KMS-11 (cell line): ENCODE data around the gene MYF6.

Experiments
- H2AFZ ChIP-seq: fragments of 200-600 bp; sonication (generic); 2 replicates; pipeline ENCODE4 v1.6.1; 2016; ENCODE audit warnings: antibody characterized with exemption, mixed run types, low read depth
- H3K27ac ChIP-seq: fragments of 200-600 bp; sonication (generic); 2 replicates; pipeline ENCODE4 v1.6.1; 2016; ENCODE audit warnings: mild to moderate bottlenecking, mixed run types
- H3K27me3 ChIP-seq: fragments of 200-600 bp; sonication (generic); 2 replicates; pipeline ENCODE4 v1.6.1; 2017; ENCODE audit warnings: mild to moderate bottlenecking, low read depth, mixed run types, moderate library complexity; ENCODE audit not compliant: insufficient read depth
- H3K36me3 ChIP-seq: fragments of 200-600 bp; sonication (generic); 2 replicates; pipeline ENCODE4 v1.6.1; 2017; ENCODE audit warnings: mild to moderate bottlenecking, mixed run types; ENCODE audit not compliant: insufficient read depth
- H3K4me1 ChIP-seq: fragments of 200-600 bp; sonication (generic); 2 replicates; pipeline ENCODE4 v1.6.1; 2016; ENCODE audit warnings: mild to moderate bottlenecking, low read depth, mixed run types; ENCODE audit not compliant: poor library complexity, severe bottlenecking
- H3K4me2 ChIP-seq: fragments of 200-600 bp; sonication (generic); 2 replicates; pipeline ENCODE4 v1.7.0; 2016; ENCODE audit warnings: mild to moderate bottlenecking, mixed run types
- H3K4me3 ChIP-seq: fragments of 200-600 bp; sonication (generic); IDR thresholded peaks from 2 replicates; pipeline ENCODE4 v1.6.1; 2017; ENCODE audit warnings: low read depth, low read length, mixed read lengths; ENCODE audit not compliant: insufficient read depth
- H3K79me2 ChIP-seq: fragments of 200-600 bp; sonication (generic); 2 replicates; pipeline ENCODE4 v1.6.1; 2016; ENCODE audit warnings: low read depth, mixed run types; ENCODE audit not compliant: insufficient read depth
- H3K9ac ChIP-seq: fragments of 200-600 bp; sonication (generic); 2 replicates; pipeline ENCODE4 v1.6.1; 2016; ENCODE audit warnings: mild to moderate bottlenecking, mixed run types
- H4K20me1 ChIP-seq: fragments of 200-600 bp; sonication (generic); 2 replicates; pipeline ENCODE4 v1.6.1; 2016; ENCODE audit warnings: mild to moderate bottlenecking, mixed run types; ENCODE audit not compliant: insufficient read depth
- CTCF ChIP-seq: fragments of 200-600 bp; sonication (generic); conservative IDR thresholded peaks from 2 replicates; pipeline ENCODE4 v1.6.1; 2017; ENCODE audit warnings: low read depth, mild to moderate bottlenecking, antibody characterized with exemption, low read length, moderate library complexity, mixed read lengths

The MYF6 gene

GRCh38 chr12:80676856-80677255, 30.6 kb upstream of the MYF6 start:
- Histone ChIP-seq H3K9ac (no peak overlapping the region), H3K79me2 (no peaks in the 10 kb centered on the region), H3K27me3 (no peaks in the 10 kb centered on the region), H4K20me1 (no peaks in the 10 kb centered on the region), H3K4me3 (no peak overlapping the region), H2AFZ (no peak overlapping the region), H3K27ac (no peak overlapping the region), H3K36me3 (no peaks in the 10 kb centered on the region), H3K4me2 (no peak overlapping the region), H3K4me1 (peaks cover 15% of the 10 kb centered on the region)
- TF ChIP-seq CTCF = no peak

GRCh38 chr12:80677994-80678393, 29.4 kb upstream of the MYF6 start:
- Histone ChIP-seq H4K20me1 (no peaks in the 10 kb centered on the region), H2AFZ (no peak overlapping the region), H3K27ac (no peak overlapping the region), H3K9ac (no peak overlapping the region), H3K79me2 (no peaks in the 10 kb centered on the region), H3K4me3 (no peak overlapping the region), H3K4me2 (no peak overlapping the region), H3K27me3 (no peaks in the 10 kb centered on the region), H3K4me1 (peaks cover 23% of the 10 kb centered on the region), H3K36me3 (no peaks in the 10 kb centered on the region)
- no peak for TF ChIP-seq CTCF

- no peak overlapping the region for H3K4me3 ChIP-seq
- no peak for TF ChIP-seq CTCF
- H3K4me2 ChIP-seq = no peak overlapping the region
- no peaks in the 10 kb centered on the region for H4K20me1 ChIP-seq
- no peak overlapping the region for H3K9ac ChIP-seq
- no peaks in the 10 kb centered on the region for H3K27me3 ChIP-seq
- H2AFZ ChIP-seq = no peak overlapping the region
- peaks cover 23% of the 10 kb centered on the region for H3K4me1 ChIP-seq
- no peak overlapping the region for H3K27ac ChIP-seq
- H3K79me2 ChIP-seq = no peaks in the 10 kb centered on the region
- no peaks in the 10 kb centered on the region for H3K36me3 ChIP-seq
These were observed 27.9 kb upstream of the MYF6 start for GRCh38 chr12:80679346-80680131.

- Histone ChIP-seq H3K4me3 (no peak overlapping the region), H3K36me3 (no peaks in the 10 kb centered on the region), H2AFZ (no peak overlapping the region), H3K9ac (no peak overlapping the region), H3K79me2 (no peaks in the 10 kb centered on the region), H3K27ac (peak overlapping the region; percentile 56; the same call in 1 of the 2 replicates), H3K4me2 (peak overlapping the region; percentile 56), H3K27me3 (no peaks in the 10 kb centered on the region), H3K4me1 (peaks cover 23% of the 10 kb centered on the region), H4K20me1 (no peaks in the 10 kb centered on the region)
- TF ChIP-seq CTCF = no peak
These were observed 26.1 kb upstream of the MYF6 start for GRCh38 chr12:80681287-80681686.
